ENCODE data around the gene RAB40A. TPM values are rescaled to one million over a fixed set of nuclear protein-coding genes. Genes with fewer than 3 reads are reported as not detected.

RAB40A gene, protein sequence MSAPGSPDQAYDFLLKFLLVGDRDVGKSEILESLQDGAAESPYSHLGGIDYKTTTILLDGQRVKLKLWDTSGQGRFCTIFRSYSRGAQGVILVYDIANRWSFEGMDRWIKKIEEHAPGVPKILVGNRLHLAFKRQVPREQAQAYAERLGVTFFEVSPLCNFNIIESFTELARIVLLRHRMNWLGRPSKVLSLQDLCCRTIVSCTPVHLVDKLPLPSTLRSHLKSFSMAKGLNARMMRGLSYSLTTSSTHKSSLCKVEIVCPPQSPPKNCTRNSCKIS
- 0.77 TPM for total RNA-seq

DNA sequence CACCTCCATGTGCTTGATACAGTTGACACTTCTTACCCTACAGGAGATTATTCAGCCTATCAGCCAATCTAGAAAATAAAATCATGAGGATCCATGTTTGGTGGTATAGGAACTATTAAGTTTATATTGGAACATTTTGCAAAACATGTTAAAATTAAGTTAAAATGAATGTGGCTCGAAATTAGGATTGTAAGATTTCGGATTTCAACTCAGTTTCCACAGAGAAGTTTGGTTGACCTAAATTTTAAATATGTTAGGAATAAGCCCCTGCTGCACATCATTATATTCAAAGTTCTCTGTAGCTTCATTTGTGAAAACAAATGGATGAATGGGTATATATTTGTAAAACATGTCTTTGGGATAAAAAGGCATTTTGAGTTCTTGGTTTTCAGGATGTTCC lies at the start of gene RAB40A:
TSS of gene RAB40A (minus strand) at position 101 of the 400 bp plus-strand sequence. CDS start 18,733 bp downstream, outside the sequence.

Other genes starting within 250 kb of the RAB40A start
- 8.1 TPM for gene TCEAL5, start 242.7 kb downstream of the RAB40A start, total RNA-seq
- gene BEX2, start 208.5 kb downstream of the RAB40A start, total RNA-seq, result 48.4 TPM
- 71.6 TPM for gene TCEAL7, start 189.2 kb downstream of the RAB40A start, total RNA-seq
- gene TCEAL9, start 163.0 kb downstream of the RAB40A start, total RNA-seq, result 84.4 TPM
- gene BEX3, start 143.0 kb downstream of the RAB40A start, total RNA-seq, result 190 TPM
- 68.3 TPM for gene TCEAL4, start 66.0 kb upstream of the RAB40A start, total RNA-seq
- 18.3 TPM for gene TCEAL3, start 88.5 kb upstream of the RAB40A start, total RNA-seq
- gene TCEAL1, start 109.5 kb upstream of the RAB40A start, total RNA-seq, result 38.8 TPM
- 295 TPM for gene MORF4L2, start 167.2 kb upstream of the RAB40A start, total RNA-seq
- not detected for gene TMEM31, start 191.4 kb upstream of the RAB40A start, total RNA-seq

Data from camera-type eye (tissue), 1 donor.